HG03432 (cell line): ENCODE results near the gene FUT6.
"Not testable (repeated sequence)": the region's sequence is repeated elsewhere in the genome, so short reads cannot be mapped to it uniquely, and the experiment has no call there.

Experiments used
- ATAC-seq: cut with Tn5 transposase; IDR thresholded peaks from one replicate; pipeline ENCODE4 v1.9.1; 2021; ENCODE audit warnings: mild to moderate bottlenecking, moderate library complexity; ENCODE audit not compliant: unreplicated experiment

The FUT6 gene, protein sequence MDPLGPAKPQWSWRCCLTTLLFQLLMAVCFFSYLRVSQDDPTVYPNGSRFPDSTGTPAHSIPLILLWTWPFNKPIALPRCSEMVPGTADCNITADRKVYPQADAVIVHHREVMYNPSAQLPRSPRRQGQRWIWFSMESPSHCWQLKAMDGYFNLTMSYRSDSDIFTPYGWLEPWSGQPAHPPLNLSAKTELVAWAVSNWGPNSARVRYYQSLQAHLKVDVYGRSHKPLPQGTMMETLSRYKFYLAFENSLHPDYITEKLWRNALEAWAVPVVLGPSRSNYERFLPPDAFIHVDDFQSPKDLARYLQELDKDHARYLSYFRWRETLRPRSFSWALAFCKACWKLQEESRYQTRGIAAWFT

GRCh38 chr19:5839065-5840017 is at the start of gene FUT6:
TSS of gene FUT6 (minus strand) at chr19:5839702. CDS start at chr19:5832567, 7,135 bp downstream.
- no peak for ATAC-seq

DNA sequence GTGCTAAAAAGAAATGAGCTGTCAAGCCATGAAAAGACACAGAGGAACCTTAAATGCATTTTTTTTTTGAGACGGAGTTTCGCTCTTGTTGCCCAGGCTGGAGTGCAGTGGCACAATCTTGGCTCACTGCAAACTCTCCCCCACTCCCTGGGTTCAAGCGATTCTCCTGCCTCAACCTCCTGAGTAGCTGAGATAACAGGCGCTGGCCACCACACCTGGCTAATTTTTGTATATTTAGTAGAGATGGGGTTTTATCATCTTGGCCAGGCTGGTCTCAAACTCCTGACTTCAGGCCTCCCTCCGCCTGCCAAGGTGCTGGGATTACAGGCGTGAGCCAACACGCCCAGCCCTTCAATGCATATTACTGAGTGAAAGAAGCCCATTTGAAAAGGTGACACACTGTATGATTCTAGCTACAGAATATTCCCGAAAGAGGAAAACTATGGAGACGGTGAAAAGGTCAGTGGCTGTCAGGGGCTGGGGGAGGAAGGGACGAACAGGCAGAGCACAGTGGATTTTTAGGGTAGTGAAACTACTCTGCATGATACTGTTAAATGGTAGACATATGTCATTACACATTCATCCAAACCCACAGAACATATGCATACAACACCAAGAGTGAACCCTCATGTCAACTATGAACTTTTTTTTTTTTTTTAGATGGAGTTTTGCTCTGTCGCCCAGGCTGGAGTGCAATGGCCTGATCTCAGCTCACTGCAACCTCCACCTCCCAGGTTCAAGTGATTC is 44.7 kb upstream of the FUT6 start:
- not testable (repeated sequence) for ATAC-seq

DNA sequence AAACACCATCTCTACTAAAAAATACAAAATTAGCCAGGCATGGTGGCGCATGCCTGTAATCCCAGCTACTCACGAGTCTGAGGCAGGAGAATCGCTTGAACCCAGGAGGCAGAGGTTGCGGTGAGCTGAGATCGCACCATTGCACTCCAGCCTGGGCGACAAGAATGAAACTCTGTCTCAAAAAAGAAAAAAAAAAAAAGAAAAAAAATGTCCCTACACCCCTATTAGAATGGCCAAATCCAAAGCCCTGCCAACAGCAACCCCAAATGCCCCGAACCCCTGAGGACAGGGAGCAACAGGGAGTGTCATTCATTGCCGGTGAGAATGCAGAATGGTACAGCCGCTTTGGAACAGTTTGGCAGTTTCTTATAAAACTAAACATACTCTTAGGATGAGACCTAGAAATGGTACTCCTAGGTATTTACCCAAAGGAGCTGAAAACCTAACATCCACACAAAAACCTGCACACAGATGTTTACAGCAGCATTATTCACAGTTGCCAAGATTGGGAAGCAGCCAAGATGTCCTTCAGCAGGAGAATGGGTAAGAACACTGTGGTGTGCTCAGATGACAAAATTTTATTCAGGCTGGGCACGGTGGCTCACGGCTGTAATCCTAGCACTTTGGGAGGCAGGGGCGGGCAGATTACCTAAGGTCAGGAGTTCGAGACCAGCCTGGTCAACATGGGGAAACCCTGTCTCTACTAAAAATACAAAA is 43.8 kb upstream of the FUT6 start:
- not testable (repeated sequence) for ATAC-seq

GRCh38 chr19:5882421-5882968 is 43.0 kb upstream of the FUT6 start:
- no peak for ATAC-seq

DNA sequence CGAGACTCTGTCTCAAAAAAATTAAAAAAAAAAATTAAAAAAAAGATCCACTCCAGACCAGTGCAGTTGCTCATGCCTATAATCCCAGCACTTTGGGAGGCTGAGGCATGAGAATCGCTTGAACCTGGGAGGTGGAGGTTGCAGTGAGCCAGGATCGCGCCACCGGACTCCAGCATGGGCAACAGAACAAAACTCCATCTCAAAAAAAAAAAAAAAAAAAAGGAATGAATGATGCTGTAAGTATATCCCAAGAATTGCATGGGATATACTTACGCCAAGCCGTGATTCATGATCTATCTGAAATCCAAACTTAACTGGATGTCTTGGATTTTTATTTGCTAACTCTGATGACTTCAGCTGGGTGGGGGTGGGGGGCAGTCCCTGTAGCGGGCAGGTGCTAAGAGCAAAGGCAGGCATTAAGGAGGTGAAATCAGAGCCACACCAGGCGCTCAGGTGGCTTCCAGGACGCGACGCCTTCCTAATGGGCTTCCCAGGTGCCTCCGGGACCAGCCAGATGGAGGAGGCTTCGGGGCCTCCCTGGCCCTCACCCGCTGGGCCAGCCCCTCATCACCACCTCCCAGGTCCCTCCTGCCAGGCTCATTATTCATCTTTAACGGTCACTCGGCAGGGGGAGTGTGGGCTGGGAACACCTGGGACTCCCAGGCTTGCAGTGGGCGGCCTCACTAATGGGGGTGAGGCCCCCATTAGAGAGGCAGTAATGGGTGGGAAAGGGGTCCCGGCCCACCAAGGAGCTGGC is 42.2 kb upstream of the FUT6 start:
- no peak for ATAC-seq

DNA sequence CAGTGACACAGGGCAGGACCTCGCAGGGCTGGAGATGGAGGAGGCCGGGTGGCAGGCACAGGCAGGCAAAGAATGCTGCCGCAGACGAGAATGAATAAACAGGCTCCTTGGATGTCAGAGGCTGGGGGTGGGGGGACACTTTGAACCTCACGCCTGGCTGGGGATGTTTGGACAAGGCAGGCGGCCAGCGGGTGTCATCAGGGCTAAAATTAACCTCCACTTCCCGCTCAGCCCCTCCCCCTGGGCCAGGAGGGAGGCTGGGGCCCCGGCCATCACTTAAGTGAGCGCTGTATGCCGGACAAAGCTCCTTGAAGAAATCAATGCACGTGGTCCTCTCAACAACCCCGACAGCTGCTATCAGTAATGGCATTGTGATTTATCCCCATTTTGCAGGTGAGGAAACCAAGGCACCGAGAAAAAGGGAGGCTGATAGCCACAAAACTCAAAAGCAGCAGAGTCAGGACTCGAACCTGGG is 41.1 kb upstream of the FUT6 start:
- no peak for ATAC-seq

DNA sequence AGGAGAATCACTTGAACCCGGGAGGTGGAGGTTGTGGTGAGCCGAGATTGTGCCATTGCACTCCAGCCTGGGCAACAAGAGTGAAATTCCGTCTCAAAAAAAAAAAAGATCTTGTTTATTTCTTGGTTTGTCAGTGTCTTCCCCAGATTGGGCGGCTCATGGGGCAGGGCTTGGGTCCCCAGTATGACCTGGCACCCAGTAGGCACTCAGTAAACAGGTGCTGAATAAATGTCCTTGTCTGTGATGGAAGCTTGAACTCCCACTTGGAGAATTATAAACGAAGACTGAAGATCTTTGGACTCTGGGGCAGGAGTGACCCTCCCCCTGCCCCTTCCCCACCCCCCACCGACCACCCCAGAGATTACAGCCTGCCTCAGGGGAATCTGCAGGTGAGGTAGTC is 40.7 kb upstream of the FUT6 start:
- no peak for ATAC-seq

- ATAC-seq = no peak
Observed at GRCh38 chr19:5877882-5878281, 38.4 kb upstream of the FUT6 start.

DNA sequence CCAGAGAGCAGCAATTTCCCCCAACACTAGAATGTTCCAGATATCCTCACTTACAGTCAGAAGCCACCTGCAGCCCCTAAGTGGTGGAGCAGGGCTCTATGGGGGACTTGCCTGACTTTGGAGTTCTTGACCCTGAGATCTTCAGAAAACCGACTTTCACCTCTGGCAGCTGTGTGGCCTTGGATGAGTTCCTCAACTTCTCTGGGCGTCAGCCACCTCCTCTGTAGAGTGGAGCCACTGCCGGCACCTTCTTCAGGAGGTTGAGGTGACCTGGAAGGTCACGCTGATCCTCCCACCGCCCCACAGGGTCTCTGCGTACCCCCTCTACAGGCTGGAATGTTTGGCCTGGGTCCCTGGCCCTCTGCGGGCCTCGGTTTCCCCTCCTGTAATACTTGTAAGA is 37.9 kb upstream of the FUT6 start:
- no peak for ATAC-seq

- ATAC-seq = not testable (repeated sequence)
Observed at GRCh38 chr19:5874496-5874895, 35.0 kb upstream of the FUT6 start.

- no peak for ATAC-seq
Observed at GRCh38 chr19:5873617-5874199, 34.2 kb upstream of the FUT6 start.

DNA sequence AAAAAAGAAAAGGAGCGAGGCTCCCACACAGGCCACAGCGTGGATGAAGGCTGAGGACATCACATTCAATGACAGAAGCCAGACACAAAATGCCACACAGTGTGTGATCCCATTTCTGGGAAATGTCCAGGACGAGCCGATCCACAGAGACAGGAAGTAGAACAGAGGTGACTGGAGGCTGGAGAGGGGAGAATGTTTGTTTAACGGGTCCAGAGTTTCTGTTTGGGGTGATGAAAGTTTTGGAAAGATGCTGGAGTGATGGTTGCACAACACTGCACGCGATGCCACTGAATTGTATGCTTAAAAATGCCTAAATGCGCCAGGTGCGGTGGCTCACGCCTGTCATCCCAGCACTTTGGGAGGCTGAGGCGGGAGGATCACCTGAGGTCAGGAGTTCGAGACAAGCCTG is 31.5 kb upstream of the FUT6 start:
- ATAC-seq = no peak

GRCh38 chr19:5867201-5868136 is 28.0 kb upstream of the FUT6 start:
- ATAC-seq = no peak

- no peak for ATAC-seq
Observed at GRCh38 chr19:5865772-5866171, 26.3 kb upstream of the FUT6 start.

DNA sequence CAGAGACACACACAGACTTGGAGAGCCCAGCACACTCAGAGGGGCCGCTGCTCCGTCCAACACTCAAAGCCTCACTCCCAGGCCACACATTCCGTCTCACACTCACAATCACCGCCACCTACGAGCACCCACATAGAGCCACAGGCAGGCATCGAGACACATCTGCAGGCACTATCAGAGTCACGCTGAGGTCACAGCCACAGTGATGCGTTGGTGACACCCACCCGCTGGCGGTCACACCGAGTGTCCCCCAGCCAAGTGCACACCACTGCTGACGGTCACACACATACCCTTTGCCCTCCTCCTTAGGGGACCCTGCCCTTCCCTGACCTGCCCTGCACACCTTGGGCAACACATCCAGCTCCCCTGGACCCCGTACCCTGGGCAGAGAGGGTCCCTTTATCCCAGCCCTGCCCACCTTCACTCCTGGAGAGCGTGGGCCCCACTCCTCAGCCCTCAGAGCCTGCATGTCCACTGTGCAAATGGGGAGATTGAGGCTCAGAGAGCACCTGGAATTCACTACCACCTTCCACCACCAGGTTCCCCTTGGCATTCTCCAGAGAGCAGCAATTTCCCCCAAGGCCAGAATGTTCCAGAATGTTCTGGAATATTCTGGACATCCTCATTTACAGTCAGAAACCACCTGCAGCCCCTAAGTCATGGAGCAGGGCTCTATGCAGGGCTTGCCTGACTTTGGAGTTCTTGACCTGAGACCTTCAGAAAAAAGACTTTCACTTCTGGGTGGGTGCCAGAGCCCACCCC is 25.4 kb upstream of the FUT6 start:
- no peak for ATAC-seq

DNA sequence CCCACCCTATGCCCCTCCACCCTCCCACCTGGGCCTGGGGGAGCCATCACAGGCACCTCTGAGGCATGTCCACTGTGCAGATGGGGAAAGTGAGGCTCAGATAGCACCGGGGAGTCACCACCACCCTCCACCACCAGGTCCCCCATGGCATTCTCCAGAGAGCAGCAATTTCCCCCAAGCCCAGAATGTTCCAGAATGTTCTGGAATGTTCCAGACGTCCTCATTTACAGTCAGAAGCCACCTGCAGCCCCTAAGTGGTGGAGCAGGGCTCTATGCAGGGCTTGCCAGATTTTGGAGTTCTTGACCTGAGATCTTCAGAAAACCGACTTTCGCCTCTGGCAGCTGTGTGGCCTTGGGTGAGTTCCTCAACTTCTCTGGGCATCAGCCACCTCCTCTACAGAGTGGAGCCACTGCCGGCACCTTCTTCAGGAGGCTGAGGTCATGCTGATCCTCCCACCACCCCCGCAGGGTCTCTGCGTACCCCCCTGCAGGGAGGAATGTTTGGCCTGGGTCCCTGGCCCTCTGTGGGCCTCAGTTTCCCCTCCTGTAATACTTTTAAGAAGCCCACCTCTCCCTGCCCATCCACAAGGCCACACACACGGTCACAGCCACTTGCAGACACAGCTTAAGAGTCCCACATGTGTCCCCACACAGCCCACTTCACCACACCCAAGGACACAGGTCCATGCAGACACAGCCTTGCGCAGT is 24.7 kb upstream of the FUT6 start:
- no peak for ATAC-seq
